ENCODE data around the gene HIC1. TPM values are rescaled to one million over a fixed set of nuclear protein-coding genes. Genes with fewer than 3 reads are reported as not detected.
A peak's percentile ranks its signal among the peaks of the same experiment; 100 is the strongest.

The HIC1 gene
- total RNA-seq, 1 experiment from 2014 or later: 1.0 TPM

DNA sequence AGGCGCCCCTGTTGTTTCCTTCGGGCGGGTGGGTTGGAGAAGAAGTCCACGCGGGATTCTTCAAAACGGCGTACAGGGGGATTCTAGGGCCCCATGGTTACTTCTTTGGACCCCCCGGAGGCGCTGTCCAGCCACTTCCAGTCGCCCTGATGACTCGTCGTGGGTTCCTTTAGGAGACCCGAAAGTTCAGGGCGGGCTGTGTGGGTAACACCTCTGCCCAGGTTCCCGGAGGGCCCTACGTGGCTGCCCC is 716 bp upstream of the HIC1 start:
- no TSS peak for BruUV-seq (replicated peaks)
- TF ChIP-seq, protein P1, sequence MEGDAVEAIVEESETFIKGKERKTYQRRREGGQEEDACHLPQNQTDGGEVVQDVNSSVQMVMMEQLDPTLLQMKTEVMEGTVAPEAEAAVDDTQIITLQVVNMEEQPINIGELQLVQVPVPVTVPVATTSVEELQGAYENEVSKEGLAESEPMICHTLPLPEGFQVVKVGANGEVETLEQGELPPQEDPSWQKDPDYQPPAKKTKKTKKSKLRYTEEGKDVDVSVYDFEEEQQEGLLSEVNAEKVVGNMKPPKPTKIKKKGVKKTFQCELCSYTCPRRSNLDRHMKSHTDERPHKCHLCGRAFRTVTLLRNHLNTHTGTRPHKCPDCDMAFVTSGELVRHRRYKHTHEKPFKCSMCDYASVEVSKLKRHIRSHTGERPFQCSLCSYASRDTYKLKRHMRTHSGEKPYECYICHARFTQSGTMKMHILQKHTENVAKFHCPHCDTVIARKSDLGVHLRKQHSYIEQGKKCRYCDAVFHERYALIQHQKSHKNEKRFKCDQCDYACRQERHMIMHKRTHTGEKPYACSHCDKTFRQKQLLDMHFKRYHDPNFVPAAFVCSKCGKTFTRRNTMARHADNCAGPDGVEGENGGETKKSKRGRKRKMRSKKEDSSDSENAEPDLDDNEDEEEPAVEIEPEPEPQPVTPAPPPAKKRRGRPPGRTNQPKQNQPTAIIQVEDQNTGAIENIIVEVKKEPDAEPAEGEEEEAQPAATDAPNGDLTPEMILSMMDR (IDR thresholded peaks at IDR 0.05; ENCODE audit: unreplicated experiment): no peak
- Mint-ChIP-seq H3K27me3 (ENCODE audit: insufficient read depth, unreplicated experiment) (no peaks in the 10 kb centered on the region), H3K4me3 (ENCODE audit: unreplicated experiment) (no peak overlapping the region), H3K4me1 (ENCODE audit: insufficient read depth, unreplicated experiment) (peaks cover 12% of the 10 kb centered on the region), H3K9me3 (ENCODE audit: unreplicated experiment) (no peaks in the 10 kb centered on the region), H3K36me3 (ENCODE audit: insufficient read depth, unreplicated experiment) (no peaks in the 10 kb centered on the region), H3K27ac (ENCODE audit: low read depth, unreplicated experiment) (no peak overlapping the region)
- ChIA-PET POLR2A (interaction anchor here (0.6 to 1.0 kb wide), 2 partner anchors 189 to 190 kb away, joined by 3 to 4 read pairs; no protein-coding TSS in a partner anchor), CTCF (interaction anchor here (0.5 to 3.4 kb wide), 16 partner anchors 9 to 241 kb away, joined by 3 to 61 read pairs (median 3); no protein-coding TSS in a partner anchor)
- intact Hi-C loops (cut with micrococcal nuclease): loop anchor here (1.0 kb wide), 1 partner anchor 190 kb away; no protein-coding TSS in a partner anchor
- no peak for DNase-seq (ENCODE audit: unreplicated experiment)

- POLR2A ChIA-PET: interaction anchor here (0.8 to 1.0 kb wide), 2 partner anchors 189 to 190 kb away, joined by 3 to 4 read pairs; no protein-coding TSS in a partner anchor
- TF ChIP-seq, protein P1 (IDR thresholded peaks at IDR 0.05; ENCODE audit: unreplicated experiment): no peak
Measured at GRCh38 chr17:2055292-2056205, 646 bp downstream of the HIC1 start.

DNA sequence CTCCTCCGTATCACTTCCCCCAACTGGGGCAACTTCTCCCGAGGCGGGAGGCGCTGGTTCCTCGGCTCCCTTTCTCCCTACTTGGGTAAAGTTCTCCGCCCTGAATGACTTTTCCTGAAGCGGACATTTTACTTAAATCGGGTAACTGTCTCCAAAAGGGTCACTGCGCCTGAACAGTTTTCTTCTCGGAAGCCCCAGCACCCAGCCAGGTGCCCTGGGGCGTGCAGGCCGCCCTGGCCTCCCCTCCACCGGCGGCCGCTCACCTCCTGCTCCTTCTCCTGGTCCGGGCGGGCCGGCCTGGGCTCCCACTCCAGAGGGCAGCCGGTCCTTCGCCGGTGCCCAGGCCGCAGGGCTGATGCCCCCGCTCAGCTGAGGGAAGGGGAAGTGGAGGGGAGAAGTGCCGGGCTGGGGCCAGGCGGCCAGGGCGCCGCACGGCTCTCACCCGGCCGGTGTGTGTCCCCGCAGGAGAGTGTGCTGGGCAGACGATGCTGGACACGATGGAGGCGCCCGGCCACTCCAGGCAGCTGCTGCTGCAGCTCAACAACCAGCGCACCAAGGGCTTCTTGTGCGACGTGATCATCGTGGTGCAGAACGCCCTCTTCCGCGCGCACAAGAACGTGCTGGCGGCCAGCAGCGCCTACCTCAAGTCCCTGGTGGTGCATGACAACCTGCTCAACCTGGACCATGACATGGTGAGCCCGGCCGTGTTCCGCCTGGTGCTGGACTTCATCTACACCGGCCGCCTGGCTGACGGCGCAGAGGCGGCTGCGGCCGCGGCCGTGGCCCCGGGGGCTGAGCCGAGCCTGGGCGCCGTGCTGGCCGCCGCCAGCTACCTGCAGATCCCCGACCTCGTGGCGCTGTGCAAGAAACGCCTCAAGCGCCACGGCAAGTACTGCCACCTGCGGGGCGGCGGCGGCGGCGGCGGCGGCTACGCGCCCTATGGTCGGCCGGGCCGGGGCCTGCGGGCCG is 1.6 kb downstream of the HIC1 start:
- Mint-ChIP-seq H3K4me3 (ENCODE audit: unreplicated experiment) (no peak overlapping the region), H3K4me1 (ENCODE audit: insufficient read depth, unreplicated experiment) (peaks cover 12% of the 10 kb centered on the region), H3K9me3 (ENCODE audit: unreplicated experiment) (no peaks in the 10 kb centered on the region), H3K27me3 (ENCODE audit: insufficient read depth, unreplicated experiment) (no peaks in the 10 kb centered on the region), H3K36me3 (ENCODE audit: insufficient read depth, unreplicated experiment) (no peaks in the 10 kb centered on the region), H3K27ac (ENCODE audit: low read depth, unreplicated experiment) (no peak overlapping the region)
- POLR2A ChIA-PET: interaction anchor here (0.6 kb wide), 1 partner anchor 1834 kb away, joined by 3 read pairs; no protein-coding TSS in a partner anchor
- intact Hi-C loops (cut with micrococcal nuclease): no loop called here
- CTCF ChIA-PET: interaction anchor here (0.8 to 3.1 kb wide), 5 partner anchors 88 to 240 kb away, joined by 3 to 19 read pairs (median 3); no protein-coding TSS in a partner anchor
- no peak for DNase-seq (ENCODE audit: unreplicated experiment)
- no TSS peak for BruUV-seq (replicated peaks)
- TF ChIP-seq, protein P1 (IDR thresholded peaks at IDR 0.05; ENCODE audit: unreplicated experiment): no peak

More at GRCh38 chr17:2055292-2056205, 646 bp downstream of the HIC1 start:
- H3K4me1 Mint-ChIP-seq (ENCODE audit: insufficient read depth, unreplicated experiment): peaks cover 12% of the 10 kb centered on the region
- BruUV-seq (replicated peaks): no TSS peak
- no peak for DNase-seq (ENCODE audit: unreplicated experiment)
- intact Hi-C loops (cut with micrococcal nuclease): loop anchor here (1.0 kb wide), 1 partner anchor 176 kb away; no protein-coding TSS in a partner anchor
- no peak overlapping the region for H3K27ac Mint-ChIP-seq (ENCODE audit: low read depth, unreplicated experiment)
- no peaks in the 10 kb centered on the region for H3K36me3 Mint-ChIP-seq (ENCODE audit: insufficient read depth, unreplicated experiment)
- no peaks in the 10 kb centered on the region for H3K9me3 Mint-ChIP-seq (ENCODE audit: unreplicated experiment)
- H3K27me3 Mint-ChIP-seq (ENCODE audit: insufficient read depth, unreplicated experiment): no peaks in the 10 kb centered on the region
- CTCF ChIA-PET: interaction anchor here (0.6 to 3.4 kb wide), 13 partner anchors 13 to 280 kb away, joined by 3 to 61 read pairs (median 4); no protein-coding TSS in a partner anchor
- peak overlapping the region; percentile 48 for H3K4me3 Mint-ChIP-seq (ENCODE audit: unreplicated experiment)

Measured in MCF 10A (cell line).